ENCODE measurements around the gene PTPRE. TPM values are rescaled to one million over a fixed set of nuclear protein-coding genes. Genes with fewer than 3 reads are reported as not detected.

Gene PTPRE
- total and polyA plus RNA-seq, 2 experiments from 2014 or later = 4.2 to 8.8 TPM

GRCh38 chr10:127882801-127883459, 24.0 kb upstream of the PTPRE start:
- Histone ChIP-seq H3K9me3 (ENCODE audit: low read depth) (no peaks in the 10 kb centered on the region), H3K4me1 (ENCODE audit: low read depth) (no peaks in the 10 kb centered on the region), H3K4me3 (no peak overlapping the region), H3K36me3 (no peaks in the 10 kb centered on the region), H3K27me3 (no peaks in the 10 kb centered on the region), H3K27ac (no peak overlapping the region)
- DNase-seq (ENCODE audit: low read depth in 1 of 2, low spot score in 1 of 2) = no peak
- no peak for TF ChIP-seq CTCF (IDR thresholded peaks at IDR 0.05; ENCODE audit: low read depth, low read length)

GRCh38 chr10:127883516-127883915, 23.4 kb upstream of the PTPRE start:
- no peak for DNase-seq (ENCODE audit: low read depth in 1 of 2, low spot score in 1 of 2)
- Histone ChIP-seq H3K27me3 (no peaks in the 10 kb centered on the region), H3K27ac (no peak overlapping the region), H3K4me1 (ENCODE audit: low read depth) (no peaks in the 10 kb centered on the region), H3K36me3 (no peaks in the 10 kb centered on the region), H3K9me3 (ENCODE audit: low read depth) (no peaks in the 10 kb centered on the region), H3K4me3 (no peak overlapping the region)
- no peak for TF ChIP-seq CTCF (IDR thresholded peaks at IDR 0.05; ENCODE audit: low read depth, low read length)

GRCh38 chr10:127884501-127884900, 22.4 kb upstream of the PTPRE start:
- Histone ChIP-seq H3K4me1 (ENCODE audit: low read depth) (no peaks in the 10 kb centered on the region), H3K9me3 (ENCODE audit: low read depth) (no peaks in the 10 kb centered on the region), H3K4me3 (no peak overlapping the region), H3K27ac (no peak overlapping the region), H3K36me3 (no peaks in the 10 kb centered on the region), H3K27me3 (no peaks in the 10 kb centered on the region)
- DNase-seq (ENCODE audit: low read depth in 1 of 2, low spot score in 1 of 2) = no peak
- no peak for TF ChIP-seq CTCF (IDR thresholded peaks at IDR 0.05; ENCODE audit: low read depth, low read length)

GRCh38 chr10:127886371-127887051, 20.4 kb upstream of the PTPRE start:
- no peaks in the 10 kb centered on the region for H3K4me1 ChIP-seq (ENCODE audit: low read depth)
- no peak overlapping the region for H3K27ac ChIP-seq
- no peaks in the 10 kb centered on the region for H3K27me3 ChIP-seq
- DNase-seq (ENCODE audit: low read depth in 1 of 2, low spot score in 1 of 2) = no peak
- no peak overlapping the region for H3K4me3 ChIP-seq
- no peaks in the 10 kb centered on the region for H3K9me3 ChIP-seq (ENCODE audit: low read depth)
- H3K36me3 ChIP-seq = no peaks in the 10 kb centered on the region
- no peak for TF ChIP-seq CTCF (IDR thresholded peaks at IDR 0.05; ENCODE audit: low read depth, low read length)

GRCh38 chr10:127887541-127888415, 19.1 kb upstream of the PTPRE start:
- H3K36me3 ChIP-seq = no peaks in the 10 kb centered on the region
- no peak for DNase-seq (ENCODE audit: low read depth in 1 of 2, low spot score in 1 of 2)
- H3K4me1 ChIP-seq (ENCODE audit: low read depth) = no peaks in the 10 kb centered on the region
- no peaks in the 10 kb centered on the region for H3K9me3 ChIP-seq (ENCODE audit: low read depth)
- H3K27me3 ChIP-seq = peaks cover 3% of the 10 kb centered on the region
- no peak overlapping the region for H3K27ac ChIP-seq
- no peak for TF ChIP-seq CTCF (IDR thresholded peaks at IDR 0.05; ENCODE audit: low read depth, low read length)
- H3K4me3 ChIP-seq = no peak overlapping the region

Data from cardiac muscle cell (in vitro differentiated cells and primary cell).